Right lung (tissue), 5 donors: Measurements from ENCODE around the gene ITGA1. TPM values are rescaled to one million over a fixed set of nuclear protein-coding genes. Genes with fewer than 3 reads are reported as not detected.
A peak's percentile ranks its signal among the peaks of the same experiment; 100 is the strongest.

ENCODE experiments used
- DNase-seq, 2 donors: peaks; one replicate each; pipeline ENCODE4 v3.0.0-alpha.2; 2013
- polyA plus RNA-seq, 5 donors: library from polyadenylated mRNA; unstranded; fragments of 120-200 nt; gene quantifications; one replicate each; pipeline versions ENCODE4 v1.2.1 to v1.2.3, GENCODE V29; 2013; ENCODE audit warnings: inconsistent platforms in 1 of 5, low replicate concordance in 1 of 5; ENCODE audit not compliant: insufficient read length in 5 of 5, insufficient read depth in 1 of 5

The ITGA1 gene
- polyA plus RNA-seq, 5 donors, result 32.4 to 104 (median 93.9) TPM

GRCh38 chr5:52895075-52895474 lies 107.4 kb downstream of the ITGA1 start:
- peak; percentile 76 to 77 for DNase-seq

DNA sequence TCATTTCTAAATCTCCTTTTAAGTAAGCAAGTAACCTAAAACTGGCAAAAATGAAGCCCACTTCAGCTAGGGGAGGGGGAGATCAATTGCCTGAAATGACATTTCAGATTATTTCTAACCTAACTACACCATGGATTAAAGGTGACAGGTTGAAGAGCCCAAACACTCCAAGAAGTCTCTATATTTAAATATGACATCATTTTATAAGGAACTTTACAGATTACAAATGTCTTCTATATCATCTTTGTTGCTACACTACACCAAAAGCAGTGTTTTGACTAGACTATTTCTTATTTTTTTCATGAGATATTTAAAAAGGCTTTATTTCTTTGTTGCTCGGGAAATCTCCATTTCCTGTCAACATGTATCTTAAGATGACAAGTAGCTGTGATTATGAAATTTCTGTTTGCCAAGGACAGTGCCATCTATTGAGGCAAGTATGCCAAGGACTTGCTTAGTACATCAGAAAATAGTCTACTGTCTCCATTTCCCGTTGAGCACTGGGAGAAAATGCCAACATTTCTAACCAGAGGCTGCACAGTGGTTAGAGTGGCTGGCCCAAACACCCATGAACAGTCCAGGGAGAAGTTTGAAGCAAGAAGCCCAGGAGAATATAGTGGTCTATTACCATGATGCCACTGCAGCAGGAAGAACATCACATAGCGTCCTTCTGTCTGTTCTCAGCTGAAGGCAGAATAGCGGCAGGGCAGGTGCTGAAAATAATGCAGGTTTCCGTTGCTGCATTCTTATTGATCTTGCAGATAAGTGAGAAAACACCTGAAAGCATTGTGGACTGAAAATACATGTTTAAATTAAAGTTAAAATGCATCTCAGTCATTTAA lies 108.1 kb downstream of the ITGA1 start:
- peak in 1 of 2 donors; percentile 35 for DNase-seq

GRCh38 chr5:52896534-52897237 lies 109.0 kb downstream of the ITGA1 start:
- DNase-seq, result no peak

DNA sequence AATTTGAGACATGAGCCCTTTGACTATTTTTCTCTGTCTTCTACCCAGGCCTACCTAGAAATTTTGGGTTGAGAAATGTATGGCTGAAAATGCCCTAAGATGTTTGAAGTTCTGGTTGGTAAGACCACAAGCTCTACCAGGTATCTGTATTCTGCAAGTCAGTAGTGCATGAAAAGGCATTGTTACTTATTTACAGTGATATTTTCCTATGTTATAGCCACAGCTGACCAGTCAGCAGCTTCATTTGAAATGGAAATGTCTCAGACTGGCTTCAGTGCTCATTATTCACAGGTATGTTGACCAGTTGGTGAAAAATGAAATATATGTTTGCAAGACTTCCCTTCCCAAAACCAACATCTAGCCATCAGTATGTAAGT lies 109.5 kb downstream of the ITGA1 start:
- no peak for DNase-seq

DNA sequence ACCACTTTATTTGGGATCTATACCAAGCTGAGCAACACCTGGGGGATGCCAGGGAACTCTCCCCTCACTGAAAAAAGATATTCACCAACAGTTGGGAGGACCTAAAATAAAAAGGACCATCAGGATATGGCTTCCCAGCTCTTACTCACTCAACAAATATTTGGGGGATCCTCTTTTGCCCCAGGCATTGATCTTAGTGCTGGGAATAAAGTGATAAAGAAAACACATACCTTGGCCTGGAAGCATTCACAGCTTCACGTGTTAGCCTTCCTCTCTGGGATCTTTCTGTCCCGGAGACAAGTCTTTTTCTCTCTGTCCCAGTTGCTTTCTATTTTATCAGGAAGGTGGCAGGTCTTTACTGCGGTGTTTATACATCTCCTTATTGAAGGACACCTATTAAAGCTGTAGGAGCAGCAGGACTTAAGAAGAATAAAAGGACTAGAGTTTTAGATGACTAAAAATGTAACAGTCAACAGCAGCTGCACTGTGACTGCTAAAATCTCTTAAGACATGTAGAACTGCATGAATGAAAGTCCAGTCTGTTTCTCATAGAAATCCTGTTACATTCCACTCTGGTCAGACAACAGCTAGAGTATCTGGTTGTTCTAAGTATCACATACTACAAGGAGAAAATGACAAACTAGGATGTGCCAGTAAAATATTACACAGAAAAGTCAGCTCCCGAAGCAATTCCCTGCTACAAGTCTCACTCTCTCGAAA lies 111.4 kb downstream of the ITGA1 start:
- DNase-seq, result no peak

DNA sequence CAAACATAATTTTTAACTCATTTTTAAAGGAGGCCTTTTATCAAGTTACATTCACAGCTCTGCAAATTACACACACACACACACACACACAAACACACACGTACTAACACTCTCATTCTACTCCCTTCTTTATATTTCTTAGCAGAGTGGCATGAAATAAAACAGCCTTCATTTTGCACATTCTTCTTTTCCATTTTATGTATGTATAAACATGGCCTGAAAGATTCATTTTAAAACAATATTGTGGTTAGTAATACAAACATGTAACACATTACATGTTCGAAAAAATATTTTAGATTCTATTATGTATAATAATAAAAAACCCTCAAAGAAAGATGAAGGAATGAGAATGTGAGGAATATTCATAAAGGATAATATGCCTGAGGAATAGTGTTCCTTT lies 115.4 kb downstream of the ITGA1 start:
- no peak for DNase-seq

DNA sequence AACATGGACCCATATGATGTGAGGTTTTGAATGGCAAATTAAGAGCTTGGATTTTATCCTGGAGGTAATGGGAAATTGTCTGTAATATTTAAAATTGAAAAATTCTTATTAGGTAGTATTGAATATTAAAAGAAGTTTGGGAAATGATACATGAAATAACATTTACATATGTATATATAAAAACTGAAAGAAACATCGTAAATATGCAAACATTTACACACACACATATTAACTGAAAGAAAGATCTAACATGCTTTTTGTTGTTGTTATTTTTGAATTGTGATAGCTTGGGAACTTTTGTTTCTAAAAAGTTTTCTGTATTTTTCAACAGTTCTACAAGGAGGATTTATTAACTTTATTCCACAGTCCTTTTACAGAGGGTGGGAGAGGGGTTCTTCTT lies 118.6 kb downstream of the ITGA1 start:
- DNase-seq, result no peak

DNA sequence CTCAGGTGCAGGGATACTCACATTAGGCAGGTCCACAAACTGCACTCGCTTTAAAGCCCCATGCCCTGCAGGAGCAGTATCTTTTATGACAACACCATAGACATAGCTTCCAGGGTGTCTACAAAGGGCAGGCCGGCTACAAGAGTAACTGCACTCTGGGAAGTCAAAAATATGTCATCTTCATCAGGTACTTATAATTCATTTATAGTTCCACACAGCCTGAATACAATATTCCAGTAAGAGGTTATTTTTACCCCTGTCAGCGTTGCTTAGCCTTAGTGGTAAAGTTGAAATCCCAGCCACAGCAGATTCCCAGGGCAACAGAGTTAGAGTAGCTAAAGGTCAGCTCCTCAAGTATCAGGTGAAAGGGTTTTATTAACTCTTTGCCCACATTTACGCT lies 119.1 kb downstream of the ITGA1 start:
- DNase-seq, result no peak

- no peak for DNase-seq
Observed at GRCh38 chr5:52909192-52909591, 121.5 kb downstream of the ITGA1 start.

DNA sequence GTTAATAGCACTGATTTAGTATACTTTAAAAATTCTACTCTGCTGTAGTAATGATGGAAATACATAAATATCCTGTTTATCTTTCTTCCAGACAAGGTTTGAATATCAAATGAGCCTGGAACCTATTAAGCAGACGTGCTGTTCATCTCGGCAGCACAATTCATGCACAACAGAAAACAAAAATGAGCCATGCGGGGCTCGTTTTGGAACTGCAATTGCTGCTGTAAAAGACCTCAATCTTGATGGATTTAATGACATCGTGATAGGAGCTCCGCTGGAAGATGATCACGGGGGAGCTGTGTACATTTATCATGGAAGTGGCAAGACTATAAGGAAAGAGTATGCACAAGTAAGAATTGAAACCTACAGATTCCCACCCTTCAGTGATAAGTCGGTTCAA lies 122.4 kb downstream of the ITGA1 start:
- DNase-seq, result no peak

GRCh38 chr5:52915176-52915875 lies 127.6 kb downstream of the ITGA1 start:
- peak; percentile 66 to 78 for DNase-seq

GRCh38 chr5:52920929-52921328 lies 133.2 kb downstream of the ITGA1 start:
- DNase-seq, result no peak

DNA sequence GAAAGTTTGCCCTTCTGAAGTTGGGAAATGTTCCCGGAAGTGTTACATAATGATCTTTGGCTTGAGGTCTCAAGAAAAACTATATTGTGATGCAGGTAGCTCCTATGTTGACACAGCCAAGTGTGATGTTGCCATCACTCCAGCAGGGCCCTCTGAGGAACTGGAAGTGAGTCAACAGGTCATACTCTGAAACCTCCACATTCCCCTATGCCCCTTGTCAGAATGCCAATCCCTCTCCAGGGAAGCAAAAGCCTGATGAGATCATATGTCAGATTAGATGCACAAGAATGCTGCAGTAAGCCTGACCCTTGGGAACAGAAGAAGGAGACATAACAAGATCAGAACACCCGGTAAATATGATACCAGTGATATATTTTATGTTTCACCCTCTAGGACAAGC lies 134.7 kb downstream of the ITGA1 start:
- no peak for DNase-seq

GRCh38 chr5:52924456-52924855 lies 136.7 kb downstream of the ITGA1 start:
- DNase-seq, result no peak

- no peak for DNase-seq
Observed at GRCh38 chr5:52925001-52925400, 137.3 kb downstream of the ITGA1 start.

DNA sequence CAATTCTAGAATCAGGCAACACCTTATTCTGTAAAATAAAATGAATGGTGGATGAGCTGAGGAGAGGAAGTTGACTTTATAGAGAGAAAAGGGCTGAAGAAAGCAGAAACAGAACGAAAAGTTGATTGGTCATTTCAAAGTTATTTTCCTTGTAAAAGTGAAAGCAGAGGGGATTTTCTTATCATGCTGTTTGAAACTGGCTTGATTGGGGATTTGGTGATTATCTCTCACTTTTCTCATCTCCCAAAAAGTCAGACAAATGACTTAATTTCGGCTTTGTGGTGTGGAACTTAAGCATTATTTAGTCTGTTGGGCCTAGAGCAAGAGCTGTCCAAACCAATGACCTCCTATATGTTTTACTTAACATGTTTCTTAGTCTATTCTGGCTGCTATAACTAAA lies 141.0 kb downstream of the ITGA1 start:
- no peak for DNase-seq

GRCh38 chr5:52938226-52938625 lies 150.5 kb downstream of the ITGA1 start:
- no peak for DNase-seq

DNA sequence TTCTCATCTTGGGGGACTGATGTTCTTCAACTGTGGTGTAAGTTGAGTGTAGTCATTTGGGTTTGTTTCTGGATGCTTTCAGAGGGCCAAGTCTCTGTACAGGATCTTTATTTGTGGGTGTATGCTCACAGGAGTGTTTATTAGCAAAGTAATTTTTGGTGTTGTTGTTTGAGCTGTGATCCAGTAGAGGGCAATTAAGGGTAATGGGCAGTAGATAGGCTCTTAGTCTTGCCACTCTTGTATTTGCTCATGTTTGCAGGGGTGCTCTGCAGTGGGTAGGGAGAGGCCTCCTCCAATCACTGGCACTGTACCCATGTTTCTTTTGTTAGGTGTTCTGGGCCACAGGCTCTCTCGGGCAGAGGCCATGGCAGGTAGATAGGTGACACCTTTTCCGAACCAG lies 155.6 kb downstream of the ITGA1 start:
- DNase-seq, result no peak

DNA sequence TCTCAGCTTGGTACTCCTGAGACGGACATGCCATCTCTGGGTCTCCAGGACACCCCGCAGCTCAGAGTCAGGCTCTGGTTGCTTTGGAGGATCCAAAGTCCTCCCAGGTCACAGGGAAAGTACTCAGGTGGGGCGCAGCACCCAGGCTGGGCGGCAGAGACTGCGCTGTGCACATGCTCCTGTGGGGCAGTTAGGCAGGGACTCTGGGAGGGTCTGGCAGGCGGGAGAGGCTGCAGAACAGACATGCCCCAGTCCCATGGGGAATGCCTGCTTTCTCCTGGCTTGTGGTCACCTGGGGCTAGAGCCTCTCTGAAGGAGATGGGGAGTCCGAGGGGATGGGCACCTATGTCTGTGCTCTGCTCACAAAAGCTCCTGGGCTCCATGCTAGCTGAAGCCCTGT lies 156.1 kb downstream of the ITGA1 start:
- DNase-seq, result no peak

GRCh38 chr5:52945040-52945439 lies 157.3 kb downstream of the ITGA1 start:
- no peak for DNase-seq

- DNase-seq, result no peak
Observed at GRCh38 chr5:52947208-52947607, 159.5 kb downstream of the ITGA1 start.

DNA sequence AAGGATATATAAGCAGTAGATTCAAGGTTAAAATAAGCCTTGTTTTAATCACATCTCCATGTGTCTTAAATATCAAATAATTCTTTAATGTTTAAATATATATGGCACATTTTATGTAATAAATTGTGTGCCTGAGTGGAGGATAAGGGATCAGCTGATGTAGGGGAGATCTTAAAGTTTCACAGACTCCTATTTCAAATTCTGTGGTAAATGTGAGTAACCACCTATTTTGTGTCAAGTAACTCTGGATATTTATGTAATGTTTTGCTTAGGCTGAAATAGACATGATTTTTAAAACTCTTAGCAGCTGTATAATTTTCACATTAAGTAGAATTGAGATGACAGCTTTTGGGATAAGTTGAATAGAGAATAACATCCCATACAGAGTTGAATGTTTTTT lies 160.1 kb downstream of the ITGA1 start:
- DNase-seq, result no peak
